ENCODE data around the gene ANXA4.

DNA sequence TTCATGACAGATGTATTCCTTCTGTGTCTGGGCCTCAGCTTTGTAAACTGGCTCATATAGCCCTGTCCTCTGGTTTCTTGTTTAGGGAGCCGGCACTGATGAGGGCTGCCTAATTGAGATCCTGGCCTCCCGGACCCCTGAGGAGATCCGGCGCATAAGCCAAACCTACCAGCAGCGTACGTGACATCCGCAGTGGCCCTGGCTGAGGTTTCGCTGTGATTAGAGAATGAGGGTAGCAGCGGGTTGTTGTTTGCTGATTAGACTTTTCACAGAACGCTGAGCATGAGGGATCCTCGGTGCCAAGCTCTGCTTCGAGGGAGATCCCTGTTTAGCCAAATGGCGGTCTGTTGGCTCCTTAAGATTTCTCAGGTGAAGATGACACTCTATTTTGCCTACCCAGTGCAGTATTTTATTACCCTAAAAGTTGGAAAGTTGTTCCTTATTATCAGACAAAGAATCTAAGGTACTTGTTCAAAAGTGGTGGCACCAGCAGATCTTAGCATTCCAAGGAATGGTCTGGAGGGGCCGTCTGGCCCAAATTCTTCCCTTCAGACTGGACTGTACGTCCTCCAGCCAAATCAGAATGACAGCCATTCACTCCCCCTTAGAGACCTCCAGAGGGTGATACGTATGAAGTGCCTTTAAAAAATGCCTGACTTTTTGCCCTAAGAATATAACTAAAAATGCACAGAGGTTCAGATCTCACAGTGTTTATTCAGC lies 66.0 kb downstream of the ANXA4 start:
- TF ChIP-seq CTCF (IDR thresholded peaks at IDR 0.05) (no peak), EP300 (IDR thresholded peaks at IDR 0.05) (no peak), POLR2A (IDR thresholded peaks at IDR 0.05) (no peak), POLR2AphosphoS5 (IDR thresholded peaks at IDR 0.05) (no peak)

All from sigmoid colon (tissue), 4 donors.